ENCODE measurements around the gene CD163L1.
"Not testable (repeated sequence)": the region's sequence is repeated elsewhere in the genome, so short reads cannot be mapped to it uniquely, and the experiment has no call there.

The CD163L1 gene

DNA sequence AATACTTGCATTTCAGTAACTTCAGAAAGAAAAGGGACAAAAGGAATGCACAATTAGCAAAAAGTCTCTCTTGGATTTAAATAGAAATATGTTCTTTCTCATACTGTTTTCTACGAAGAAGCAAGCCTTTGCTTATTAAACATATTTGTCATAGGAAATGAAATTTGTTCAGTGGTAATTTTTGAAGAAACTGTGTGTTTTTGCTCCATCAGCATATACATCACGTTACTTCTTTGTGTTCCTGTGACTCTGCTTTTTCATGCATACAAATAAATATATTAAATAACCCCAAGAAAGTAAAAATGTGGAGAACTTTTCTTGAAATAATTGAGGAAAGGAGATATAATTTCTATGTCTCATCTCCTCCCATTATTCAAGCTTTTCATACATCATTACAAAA, 39.7 kb downstream of the CD163L1 start:
- DNase-seq (ENCODE audit: low read depth): no peak

- DNase-seq (ENCODE audit: low read depth): peak; percentile 2
These were observed 40.5 kb downstream of the CD163L1 start for GRCh38 chr12:7403466-7403865.

- DNase-seq (ENCODE audit: low read depth): no peak
These were observed 44.9 kb downstream of the CD163L1 start for GRCh38 chr12:7399089-7399488.

- no peak for DNase-seq (ENCODE audit: low read depth)
These were observed 47.5 kb downstream of the CD163L1 start for GRCh38 chr12:7396418-7396817.

DNA sequence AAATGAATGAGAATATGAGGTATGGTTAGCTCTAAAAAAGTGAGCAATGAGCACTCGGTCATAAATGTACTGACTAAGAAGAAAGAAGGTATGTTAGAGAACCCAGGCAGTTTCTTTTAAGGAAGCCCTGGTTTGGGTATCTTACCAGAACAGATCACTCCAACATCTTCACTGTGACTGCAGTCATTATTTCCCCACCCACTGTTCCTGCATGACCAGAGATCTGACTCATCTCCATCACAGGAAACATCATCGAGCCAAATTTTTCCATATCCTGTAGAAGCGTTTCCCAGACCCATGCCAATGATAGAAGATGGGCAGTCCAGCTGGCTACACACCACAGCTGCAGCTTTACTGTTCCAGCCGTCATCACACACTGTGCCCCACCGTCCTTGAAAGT, 48.0 kb downstream of the CD163L1 start:
- DNase-seq (ENCODE audit: low read depth): no peak

GRCh38 chr12:7387289-7387688, 56.7 kb downstream of the CD163L1 start:
- no peak for DNase-seq (ENCODE audit: low read depth)

DNA sequence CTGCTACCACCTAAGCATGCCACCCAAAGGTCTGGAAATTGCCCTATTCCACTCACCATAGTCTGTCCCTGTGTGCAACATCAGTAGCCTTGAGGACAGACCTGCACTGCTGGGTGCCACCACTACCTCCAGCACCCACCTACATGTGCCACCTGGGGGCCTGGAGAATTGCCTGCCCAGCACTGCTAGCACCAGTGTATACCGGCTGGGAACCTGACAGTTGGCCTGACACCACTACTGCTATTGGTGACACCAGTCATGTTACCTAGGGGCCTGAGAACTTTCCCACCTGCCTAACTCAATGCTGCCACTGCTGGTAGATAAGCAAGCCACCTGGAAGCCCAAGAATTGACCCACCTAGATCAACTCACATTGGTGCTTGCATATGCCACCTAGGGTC, 60.8 kb downstream of the CD163L1 start:
- DNase-seq (ENCODE audit: low read depth): no peak

- DNase-seq (ENCODE audit: low read depth): peak; percentile 47
These were observed 67.8 kb downstream of the CD163L1 start for GRCh38 chr12:7376196-7376595.

DNA sequence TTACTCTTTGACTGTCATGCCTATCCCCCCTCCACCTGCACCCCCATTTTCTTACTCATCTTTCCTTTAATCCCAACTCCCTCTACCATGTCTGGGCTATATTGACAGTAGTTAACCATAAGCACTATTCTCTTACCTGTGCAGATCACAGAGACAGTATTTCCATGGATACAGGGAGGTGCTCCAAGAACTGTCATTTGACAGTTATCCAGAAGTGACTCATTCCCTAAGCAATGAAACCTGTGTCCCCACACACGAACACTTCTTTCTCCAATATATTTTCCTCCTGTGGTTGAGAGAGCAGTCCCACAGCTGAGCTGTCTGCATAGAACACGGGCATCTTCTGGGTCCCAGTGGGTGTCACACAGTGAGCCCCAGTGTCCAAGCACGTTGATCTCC, 68.8 kb downstream of the CD163L1 start:
- no peak for DNase-seq (ENCODE audit: low read depth)

DNA sequence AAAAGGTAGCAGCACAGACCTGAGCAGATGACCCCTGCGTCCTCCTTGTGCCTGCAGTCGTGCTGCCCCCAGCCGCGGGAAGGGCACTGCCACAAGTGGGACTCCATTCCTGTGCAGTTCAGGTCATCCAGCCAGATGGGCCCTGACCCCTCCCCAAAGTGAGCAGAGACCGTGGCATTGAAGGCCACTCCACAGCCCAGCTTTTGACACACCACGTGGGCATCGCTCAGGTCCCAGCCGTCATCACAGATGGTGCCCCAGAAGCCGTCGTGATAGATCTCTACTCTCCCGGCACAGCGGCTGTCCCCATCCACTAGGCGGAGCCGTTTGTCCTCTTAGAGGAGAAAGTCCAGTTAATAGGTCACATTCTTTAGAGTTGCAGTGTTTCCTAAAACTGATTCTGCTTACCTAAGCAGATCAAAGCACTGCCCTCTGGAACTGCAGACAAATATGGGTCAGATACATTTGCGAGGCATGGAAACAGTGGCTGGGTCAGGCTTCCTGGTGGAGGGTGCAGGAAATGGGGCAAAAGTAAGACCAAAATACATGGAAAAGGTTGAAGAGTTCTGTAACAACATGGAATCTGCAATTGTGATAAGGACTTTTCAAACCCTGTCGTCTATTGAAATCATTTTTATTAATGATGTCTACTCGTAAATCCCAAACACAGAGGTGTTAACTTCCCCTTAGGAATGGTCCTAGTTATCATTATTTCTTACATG, 69.4 kb downstream of the CD163L1 start:
- no peak for DNase-seq (ENCODE audit: low read depth)

DNA sequence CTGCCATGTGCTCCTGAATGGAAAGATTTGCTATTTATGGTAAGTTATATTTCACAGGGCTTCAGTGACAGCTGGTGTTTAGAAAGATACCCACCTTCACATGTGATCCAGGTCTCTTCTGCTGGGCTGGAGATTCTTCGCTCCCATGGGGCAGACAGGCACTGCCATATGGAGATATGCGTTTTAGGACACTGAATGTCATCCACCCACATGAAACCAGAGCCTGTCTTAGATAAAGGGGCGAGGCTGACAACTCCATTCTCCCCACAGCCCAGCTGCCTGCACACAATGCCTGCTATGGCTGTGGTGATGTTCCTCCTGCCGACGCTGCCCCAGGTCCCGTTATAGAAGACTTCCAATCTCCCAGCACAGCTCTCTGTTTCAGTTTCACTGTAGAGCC, 70.7 kb downstream of the CD163L1 start:
- no peak for DNase-seq (ENCODE audit: low read depth)

DNA sequence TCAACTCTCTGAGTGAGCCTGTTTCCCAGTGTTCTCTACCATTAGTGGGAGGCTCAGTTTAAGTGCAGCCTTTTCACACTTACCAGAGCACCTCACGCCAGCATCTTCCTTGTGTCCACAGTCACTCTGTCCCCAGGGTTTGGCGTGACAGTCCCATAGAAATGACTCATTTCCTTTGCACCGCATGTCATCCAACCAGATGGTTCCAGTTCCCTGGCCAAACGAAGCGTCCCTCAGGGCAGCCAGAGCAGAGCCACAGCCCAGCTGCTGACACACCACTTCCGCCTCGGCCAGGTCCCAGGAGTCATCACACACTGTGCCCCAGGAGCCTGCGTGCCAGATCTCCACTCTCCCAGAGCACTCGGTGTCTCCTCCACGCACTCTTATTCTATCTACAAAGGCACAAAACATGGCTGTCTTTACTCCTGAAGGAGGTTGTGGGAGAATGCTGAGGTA, 74.7 kb downstream of the CD163L1 start:
- no peak for DNase-seq (ENCODE audit: low read depth)

DNA sequence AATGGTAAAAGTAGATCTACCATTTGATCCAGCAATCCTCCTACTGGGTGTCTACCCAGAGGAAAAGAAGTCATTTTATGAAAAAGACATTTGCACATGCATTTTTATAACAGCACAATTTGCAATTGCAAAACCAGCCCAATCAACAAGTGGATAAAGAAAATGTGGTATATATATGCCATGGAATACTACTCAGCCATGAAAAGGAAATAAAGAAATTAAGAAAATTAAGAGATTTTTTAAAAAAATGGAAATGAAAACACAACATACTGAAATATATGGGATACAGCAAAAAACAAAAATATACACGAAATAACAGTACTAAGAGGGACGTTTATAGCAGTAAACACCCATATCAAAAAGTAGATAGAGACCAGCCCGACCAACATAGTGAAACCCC, 81.2 kb downstream of the CD163L1 start:
- no peak for DNase-seq (ENCODE audit: low read depth)

GRCh38 chr12:7361265-7361664, 82.7 kb downstream of the CD163L1 start:
- DNase-seq (ENCODE audit: low read depth): no peak

DNA sequence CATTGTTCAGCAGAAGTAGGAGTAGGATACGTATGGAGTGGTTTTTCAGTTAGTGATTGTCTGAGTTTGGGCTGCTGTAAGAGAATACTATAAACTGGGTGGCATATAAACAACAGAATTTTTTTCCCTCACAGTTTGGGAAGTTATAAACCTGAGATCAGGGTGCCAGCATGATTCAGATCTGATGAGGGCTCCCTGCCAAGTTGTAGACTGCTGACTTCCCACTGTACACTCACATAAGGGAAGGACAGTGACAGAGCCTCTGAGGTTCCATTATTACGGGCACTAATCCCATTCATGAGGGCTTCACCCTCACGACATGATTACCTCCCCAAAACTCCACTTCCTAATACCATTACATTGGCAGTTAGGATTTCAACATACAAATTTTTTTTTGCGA, 89.4 kb downstream of the CD163L1 start:
- DNase-seq (ENCODE audit: low read depth): no peak

DNA sequence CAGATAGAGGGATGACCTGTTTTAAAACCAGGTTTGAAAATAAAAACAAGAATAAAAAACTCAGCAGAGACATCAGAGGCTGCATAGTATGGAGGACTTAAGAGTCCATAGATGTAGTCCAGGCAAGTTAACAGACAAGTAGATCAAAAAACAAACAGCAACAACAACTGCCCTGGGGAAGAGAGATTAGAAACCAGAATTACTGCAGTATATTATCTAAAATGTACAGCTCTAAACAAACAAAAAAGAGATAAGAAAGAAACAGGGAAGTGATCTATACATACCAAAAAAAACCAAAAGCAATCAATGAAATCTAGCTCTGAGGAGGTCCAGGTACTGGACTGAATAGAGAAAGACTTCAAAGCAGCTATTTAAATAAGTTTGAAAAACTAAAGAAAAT, 91.3 kb downstream of the CD163L1 start:
- no peak for DNase-seq (ENCODE audit: low read depth)

DNA sequence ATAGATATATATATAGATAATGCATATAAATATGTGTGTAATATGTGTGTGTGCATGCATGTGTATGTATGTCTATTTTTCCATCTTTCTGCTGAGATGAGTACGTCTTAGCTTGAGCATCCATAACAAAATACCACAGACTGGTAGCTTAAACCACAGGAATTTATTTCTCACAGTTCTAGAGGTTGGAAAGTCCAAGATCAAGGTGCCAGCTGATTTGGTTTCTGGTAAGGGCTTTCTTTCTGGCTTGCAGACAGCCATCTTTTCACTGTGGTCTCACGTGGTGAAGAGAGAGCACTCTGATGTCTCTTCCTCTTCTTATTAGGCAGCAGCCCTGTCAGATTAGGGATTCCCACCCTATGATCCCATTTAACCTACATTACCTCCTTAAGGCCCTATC, 92.8 kb downstream of the CD163L1 start:
- DNase-seq (ENCODE audit: low read depth): peak; percentile 4

DNA sequence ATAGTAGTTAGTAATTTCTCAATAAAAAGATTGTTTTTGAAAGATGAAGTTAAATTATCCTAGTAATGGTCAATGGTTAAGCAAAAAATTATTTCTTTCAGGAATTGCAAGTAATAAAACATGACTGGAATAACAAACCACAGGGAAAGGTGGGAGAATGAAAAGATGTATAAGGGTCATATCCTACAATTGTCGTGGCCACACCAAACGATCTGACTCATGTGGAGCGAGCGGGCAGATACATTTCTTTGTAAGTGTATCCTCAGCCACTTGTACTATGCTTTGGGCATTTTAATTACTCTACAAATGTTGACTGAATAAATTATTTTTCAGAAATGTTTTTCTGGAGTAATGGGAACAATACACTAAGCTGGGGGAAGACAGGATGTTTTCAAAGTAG, 94.5 kb downstream of the CD163L1 start:
- no peak for DNase-seq (ENCODE audit: low read depth)

GRCh38 chr12:7346551-7347225, 97.3 kb downstream of the CD163L1 start:
- DNase-seq (ENCODE audit: low read depth): peak; percentile 5

DNA sequence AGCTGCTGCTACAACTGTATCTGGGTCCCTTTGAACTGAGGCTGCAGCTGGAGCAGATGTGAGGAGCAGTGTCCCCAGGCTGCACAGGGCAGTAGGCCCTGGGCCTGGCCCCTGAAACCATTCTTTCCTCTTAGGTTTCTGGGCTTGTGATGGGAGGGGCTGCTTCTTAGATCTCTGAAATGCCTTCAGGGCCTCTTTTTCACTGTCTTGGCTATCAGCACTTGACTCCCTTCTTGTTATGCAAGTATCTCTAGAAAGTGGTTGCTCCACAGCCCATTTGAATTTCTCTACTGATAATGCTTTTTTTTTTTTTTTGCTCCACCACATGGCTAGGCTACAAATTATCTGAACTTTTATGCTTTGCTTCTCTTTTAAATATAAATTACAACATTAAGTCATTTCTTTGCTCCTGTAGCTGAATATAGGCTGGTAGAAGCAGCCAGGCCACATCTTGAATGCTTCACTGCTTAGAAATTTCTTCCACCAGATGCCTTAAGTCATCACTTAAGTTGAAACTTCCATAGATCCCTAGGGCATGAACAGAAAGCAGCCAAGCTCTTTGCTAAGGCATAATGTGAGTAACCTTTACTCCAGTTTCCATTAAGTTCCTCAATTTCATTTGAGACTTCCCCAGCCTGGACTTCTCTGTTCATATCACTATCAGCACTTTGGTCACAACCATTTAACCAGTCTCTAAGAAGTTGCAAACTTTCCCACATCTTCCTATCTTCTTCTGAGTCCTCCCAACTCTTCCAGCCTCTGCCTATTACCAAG, 98.9 kb downstream of the CD163L1 start:
- DNase-seq (ENCODE audit: low read depth): peak; percentile 2

- DNase-seq (ENCODE audit: low read depth): no peak
These were observed 104.3 kb downstream of the CD163L1 start for GRCh38 chr12:7339675-7340074.

GRCh38 chr12:7337790-7338189, 106.2 kb downstream of the CD163L1 start:
- not testable (repeated sequence) for DNase-seq (ENCODE audit: low read depth)

GRCh38 chr12:7327918-7328317, 116.0 kb downstream of the CD163L1 start:
- DNase-seq (ENCODE audit: low read depth): no peak

All from amniotic epithelial cell (primary cell).